H1 (cell line): ENCODE results near the gene TSKS. TPM values are rescaled to one million over a fixed set of nuclear protein-coding genes. Genes with fewer than 3 reads are reported as not detected.

Source experiments
- MAX ChIP-seq: IDR thresholded peaks from 2 replicates; pipeline ENCODE4 v1.6.1; 2012; ENCODE audit warnings: inconsistent platforms
- polyA plus RNA-seq, 7 experiments: library from polyadenylated mRNA; depleted of rRNA in 3 of 7; stranded (reverse) in 5 of 7; unstranded in 2 of 7; fragments of >200 nt in 5 of 7; fragments of 200-250 nt in 2 of 7; gene quantifications; 1 replicate in 5 of 7; 2 replicates in 1 of 7; 4 replicates in 1 of 7; pipeline versions ENCODE4 v1.2.1 to v1.2.3, GENCODE V29; 2011 to 2013; ENCODE audit warnings: missing spikeins in 2 of 7, mixed read lengths in 2 of 7
- total RNA-seq: library from RNA; stranded (reverse); fragmentation: NEBNext Ultra II Directional; extraction: Animal tissue kit (Norgen Biotek cat#: 25700); gene quantifications from 2 replicates; pipeline ENCODE4 v1.2.1, GENCODE V29; 2021

Gene TSKS
- total and polyA plus RNA-seq, 2 of the 8 experiments (the other 6 are each of a cell fraction or from before 2014, with no cell fraction given) = 0.21 TPM; not detected in 1

GRCh38 chr19:49774969-49775368, 11.9 kb upstream of the TSKS start (continued):
- no peak for TF ChIP-seq MAX
- TF ChIP-seq, all 59 proteins: peak for 0
